Measurements from ENCODE around the gene CNFN.

Gene CNFN

GRCh38 chr19:42362891-42363440 is 27.1 kb downstream of the CNFN start:
- Histone ChIP-seq H3K9me3 (ENCODE audit: insufficient read depth, low read length) (0 out of 2 replicates have a peak, but pooled peaks cover 8% of the 10 kb centered on the region), H3K4me1 (ENCODE audit: low read length) (peaks cover 15% of the 10 kb centered on the region), H4K20me1 (ENCODE audit: insufficient read depth, low read length) (no peaks in the 10 kb centered on the region), H3K4me3 (ENCODE audit: low read length) (no peak overlapping the region), H3K4me2 (ENCODE audit: low read length) (no peak overlapping the region), H2AFZ (ENCODE audit: low read depth, low read length) (no peak overlapping the region), H3K36me3 (replicated peaks; ENCODE audit: low read depth, low read length) (peaks cover 24% of the 10 kb centered on the region), H3K79me2 (ENCODE audit: low read length) (no peaks in the 10 kb centered on the region), H3K9ac (ENCODE audit: low read length) (no peak overlapping the region), H3K27me3 (ENCODE audit: low read depth, low read length) (no peaks in the 10 kb centered on the region), H3K27ac (ENCODE audit: low read length) (no peak overlapping the region; the same call in 1 of the 2 replicates)
- TF ChIP-seq CTCF (IDR thresholded peaks at IDR 0.05; ENCODE audit: low read depth, low read length) = no peak
- no peak for TF ChIP-seq EZH2phosphoT487 (IDR thresholded peaks at IDR 0.05; ENCODE audit: low read depth)

DNA sequence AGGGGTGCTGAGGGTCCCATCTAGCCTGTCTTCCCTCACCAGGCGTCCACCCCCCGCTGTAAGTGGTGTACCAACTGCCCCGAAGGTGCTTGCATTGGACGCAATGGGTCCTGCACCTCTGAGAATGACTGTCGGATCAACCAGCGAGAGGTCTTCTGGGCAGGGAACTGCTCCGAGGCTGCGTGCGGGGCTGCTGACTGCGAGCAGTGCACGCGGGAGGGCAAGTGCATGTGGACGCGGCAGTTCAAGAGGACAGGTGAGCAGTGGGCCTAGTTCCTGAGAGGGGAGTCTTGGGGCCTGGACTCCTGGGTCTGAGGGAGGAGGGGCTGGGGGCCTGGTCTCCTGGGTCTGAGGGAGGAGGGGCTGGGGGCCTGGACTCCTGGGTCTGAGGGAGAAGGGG is 27.8 kb downstream of the CNFN start:
- Histone ChIP-seq H2AFZ (ENCODE audit: low read depth, low read length) (no peak overlapping the region), H3K4me2 (ENCODE audit: low read length) (no peak overlapping the region), H3K4me1 (ENCODE audit: low read length) (peaks cover 18% of the 10 kb centered on the region), H3K36me3 (replicated peaks; ENCODE audit: low read depth, low read length) (peaks cover 24% of the 10 kb centered on the region), H3K27me3 (ENCODE audit: low read depth, low read length) (no peaks in the 10 kb centered on the region), H3K9ac (ENCODE audit: low read length) (no peak overlapping the region), H4K20me1 (ENCODE audit: insufficient read depth, low read length) (no peaks in the 10 kb centered on the region), H3K4me3 (ENCODE audit: low read length) (no peak overlapping the region), H3K79me2 (ENCODE audit: low read length) (no peaks in the 10 kb centered on the region), H3K9me3 (ENCODE audit: insufficient read depth, low read length) (0 out of 2 replicates have a peak, but pooled peaks cover 8% of the 10 kb centered on the region), H3K27ac (ENCODE audit: low read length) (no peak overlapping the region)
- TF ChIP-seq CTCF (IDR thresholded peaks at IDR 0.05; ENCODE audit: low read depth, low read length) (no peak), EZH2phosphoT487 (IDR thresholded peaks at IDR 0.05; ENCODE audit: low read depth) (no peak)

DNA sequence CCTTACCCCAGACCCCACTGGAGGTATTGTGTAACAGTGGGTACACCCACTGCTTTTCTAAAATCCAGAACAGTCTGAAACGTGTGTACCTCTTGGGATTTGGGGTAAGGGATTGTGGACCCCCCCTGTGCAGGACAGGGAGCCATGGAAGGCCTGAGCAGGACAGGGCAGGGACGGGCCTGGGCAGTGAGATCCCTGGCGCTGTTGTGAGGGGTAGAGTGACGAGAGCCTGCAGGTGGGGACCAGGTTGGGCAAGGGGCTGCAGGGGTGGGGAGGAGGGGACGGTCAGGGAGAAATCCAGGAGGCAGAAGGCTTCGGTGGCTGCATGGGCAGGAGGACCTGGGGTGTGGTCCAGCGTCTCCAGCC is 28.6 kb downstream of the CNFN start:
- Histone ChIP-seq H3K9me3 (ENCODE audit: insufficient read depth, low read length) (0 out of 2 replicates have a peak, but pooled peaks cover 8% of the 10 kb centered on the region), H3K36me3 (replicated peaks; ENCODE audit: low read depth, low read length) (peaks cover 24% of the 10 kb centered on the region), H4K20me1 (ENCODE audit: insufficient read depth, low read length) (no peaks in the 10 kb centered on the region), H3K9ac (ENCODE audit: low read length) (no peak overlapping the region), H2AFZ (ENCODE audit: low read depth, low read length) (no peak overlapping the region), H3K4me2 (ENCODE audit: low read length) (no peak overlapping the region), H3K4me1 (ENCODE audit: low read length) (peaks cover 19% of the 10 kb centered on the region), H3K4me3 (ENCODE audit: low read length) (no peak overlapping the region), H3K27ac (ENCODE audit: low read length) (no peak overlapping the region), H3K79me2 (ENCODE audit: low read length) (no peaks in the 10 kb centered on the region), H3K27me3 (ENCODE audit: low read depth, low read length) (no peaks in the 10 kb centered on the region)
- TF ChIP-seq EZH2phosphoT487 (IDR thresholded peaks at IDR 0.05; ENCODE audit: low read depth) = no peak
- TF ChIP-seq CTCF (IDR thresholded peaks at IDR 0.05; ENCODE audit: low read depth, low read length) = no peak

- H3K4me2 ChIP-seq (ENCODE audit: low read length) = no peak overlapping the region
- TF ChIP-seq EZH2phosphoT487 (IDR thresholded peaks at IDR 0.05; ENCODE audit: low read depth) (no peak), CTCF (IDR thresholded peaks at IDR 0.05; ENCODE audit: low read depth, low read length) (no peak)
- no peaks in the 10 kb centered on the region for H3K79me2 ChIP-seq (ENCODE audit: low read length)
- no peaks in the 10 kb centered on the region for H4K20me1 ChIP-seq (ENCODE audit: insufficient read depth, low read length)
- H3K4me1 ChIP-seq (ENCODE audit: low read length) = peaks cover 19% of the 10 kb centered on the region
- no peak overlapping the region for H3K9ac ChIP-seq (ENCODE audit: low read length)
- H3K36me3 ChIP-seq (replicated peaks; ENCODE audit: low read depth, low read length) = peaks cover 24% of the 10 kb centered on the region
- H2AFZ ChIP-seq (ENCODE audit: low read depth, low read length) = no peak overlapping the region
- H3K9me3 ChIP-seq (ENCODE audit: insufficient read depth, low read length) = 0 out of 2 replicates have a peak, but pooled peaks cover 8% of the 10 kb centered on the region
- H3K27ac ChIP-seq (ENCODE audit: low read length) = no peak overlapping the region
- H3K4me3 ChIP-seq (ENCODE audit: low read length) = no peak overlapping the region
- H3K27me3 ChIP-seq (ENCODE audit: low read depth, low read length) = no peaks in the 10 kb centered on the region
Measured at GRCh38 chr19:42360787-42361544, 29.1 kb downstream of the CNFN start.

Measured in OCI-LY3 (cell line).